Measurements from ENCODE around the gene EFCAB11. TPM values are rescaled to one million over a fixed set of nuclear protein-coding genes. Genes with fewer than 3 reads are reported as not detected.

EFCAB11 gene
- total and polyA plus RNA-seq, 2 donors (not counting 1 experiment from before 2014, with no cell fraction given), result 2.6 to 4.0 TPM

DNA sequence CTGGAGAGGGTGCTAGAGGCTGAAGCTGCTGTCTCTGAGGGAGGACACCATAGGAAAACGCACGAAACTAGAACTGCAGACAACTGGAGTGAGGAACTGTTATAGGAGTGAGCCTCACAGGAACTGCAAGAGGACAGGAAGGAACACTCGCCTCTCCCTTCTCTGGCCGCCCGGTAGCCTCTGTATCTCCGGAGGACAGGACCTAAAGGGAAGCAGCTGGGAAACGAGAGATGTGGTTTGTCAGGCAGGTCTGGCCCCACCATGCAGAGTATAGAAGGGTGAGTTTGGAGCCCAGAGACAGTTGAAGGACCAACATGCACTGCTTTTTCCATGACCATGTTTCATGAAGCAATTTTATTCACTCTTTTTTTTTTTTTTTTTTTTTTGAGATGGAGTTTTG, 127.3 kb downstream of the EFCAB11 start:
- Histone ChIP-seq H3K9ac (ENCODE audit: insufficient read depth, low read length) (no peak overlapping the region), H3K36me3 (ENCODE audit: control insufficient read depth, insufficient read depth, low read length) (no peaks in the 10 kb centered on the region), H3K4me3 (replicated peaks in 1 of 4; ENCODE audit: control extremely low read depth in 1 of 4, insufficient read depth in 1 of 4, low read depth in 3 of 4, low read length in 4 of 4) (no peak overlapping the region), H3K4me2 (ENCODE audit: extremely low read depth, insufficient read depth, low read length) (no peak overlapping the region), H3K9me3 (ENCODE audit: control insufficient read depth, insufficient read depth, low read depth, low read length) (no peaks in the 10 kb centered on the region), H4K20me1 (ENCODE audit: control insufficient read depth, extremely low read depth, insufficient read depth, low read length) (no peaks in the 10 kb centered on the region), H3K27me3 (ENCODE audit: control insufficient read depth, insufficient read depth, low read length) (no peaks in the 10 kb centered on the region), H3K79me2 (ENCODE audit: control insufficient read depth, insufficient read depth, low read length) (no peaks in the 10 kb centered on the region), H2AFZ (ENCODE audit: low read length) (no peak overlapping the region), H3K4me1 (ENCODE audit: control insufficient read depth, extremely low read depth, insufficient read depth, low read length) (no peaks in the 10 kb centered on the region), H3K27ac (ENCODE audit: insufficient read depth, low read length) (no peak overlapping the region)
- no peak for DNase-seq (ENCODE audit: low read depth in 2 of 2)
- TF ChIP-seq, protein P1, sequence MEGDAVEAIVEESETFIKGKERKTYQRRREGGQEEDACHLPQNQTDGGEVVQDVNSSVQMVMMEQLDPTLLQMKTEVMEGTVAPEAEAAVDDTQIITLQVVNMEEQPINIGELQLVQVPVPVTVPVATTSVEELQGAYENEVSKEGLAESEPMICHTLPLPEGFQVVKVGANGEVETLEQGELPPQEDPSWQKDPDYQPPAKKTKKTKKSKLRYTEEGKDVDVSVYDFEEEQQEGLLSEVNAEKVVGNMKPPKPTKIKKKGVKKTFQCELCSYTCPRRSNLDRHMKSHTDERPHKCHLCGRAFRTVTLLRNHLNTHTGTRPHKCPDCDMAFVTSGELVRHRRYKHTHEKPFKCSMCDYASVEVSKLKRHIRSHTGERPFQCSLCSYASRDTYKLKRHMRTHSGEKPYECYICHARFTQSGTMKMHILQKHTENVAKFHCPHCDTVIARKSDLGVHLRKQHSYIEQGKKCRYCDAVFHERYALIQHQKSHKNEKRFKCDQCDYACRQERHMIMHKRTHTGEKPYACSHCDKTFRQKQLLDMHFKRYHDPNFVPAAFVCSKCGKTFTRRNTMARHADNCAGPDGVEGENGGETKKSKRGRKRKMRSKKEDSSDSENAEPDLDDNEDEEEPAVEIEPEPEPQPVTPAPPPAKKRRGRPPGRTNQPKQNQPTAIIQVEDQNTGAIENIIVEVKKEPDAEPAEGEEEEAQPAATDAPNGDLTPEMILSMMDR (conservative IDR thresholded peaks at IDR 0.05 in 1 of 2, IDR thresholded peaks at IDR 0.05 in 1 of 2; ENCODE audit: low read depth in 1 of 2, low read length in 2 of 2), result no peak
- TF ChIP-seq EZH2 (IDR thresholded peaks at IDR 0.05; ENCODE audit: low read length, missing control alignments), result no peak

DNA sequence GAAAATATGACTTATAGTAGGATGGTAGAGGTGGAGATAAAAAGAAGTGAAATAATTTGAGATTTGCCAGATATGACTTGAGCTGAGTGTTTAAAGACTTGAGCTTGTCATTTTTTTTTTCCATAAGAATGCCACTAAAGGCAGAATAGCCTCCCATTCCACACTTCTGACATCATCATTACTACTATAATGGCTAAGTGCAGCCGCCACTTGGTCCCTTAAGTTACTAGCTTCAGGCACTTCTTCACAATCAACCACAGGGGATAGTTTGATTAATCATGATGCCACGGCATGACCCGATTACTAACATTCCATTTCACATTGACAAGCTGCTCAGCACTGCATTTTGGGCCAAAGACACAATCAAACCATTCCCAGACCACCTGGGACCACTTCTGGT, 127.9 kb downstream of the EFCAB11 start:
- no peak overlapping the region for H3K4me3 ChIP-seq (replicated peaks in 1 of 4; ENCODE audit: control extremely low read depth in 1 of 4, insufficient read depth in 1 of 4, low read depth in 3 of 4, low read length in 4 of 4)
- H2AFZ ChIP-seq (ENCODE audit: low read length), result no peak overlapping the region
- H3K79me2 ChIP-seq (ENCODE audit: control insufficient read depth, insufficient read depth, low read length), result no peaks in the 10 kb centered on the region
- H3K4me1 ChIP-seq (ENCODE audit: control insufficient read depth, extremely low read depth, insufficient read depth, low read length), result no peaks in the 10 kb centered on the region
- no peaks in the 10 kb centered on the region for H3K9me3 ChIP-seq (ENCODE audit: control insufficient read depth, insufficient read depth, low read depth, low read length)
- no peak overlapping the region for H3K27ac ChIP-seq (ENCODE audit: insufficient read depth, low read length)
- H3K27me3 ChIP-seq (ENCODE audit: control insufficient read depth, insufficient read depth, low read length), result no peaks in the 10 kb centered on the region
- H3K4me2 ChIP-seq (ENCODE audit: extremely low read depth, insufficient read depth, low read length), result no peak overlapping the region
- TF ChIP-seq, protein P1 (conservative IDR thresholded peaks at IDR 0.05 in 1 of 2, IDR thresholded peaks at IDR 0.05 in 1 of 2; ENCODE audit: low read depth in 1 of 2, low read length in 2 of 2), result no peak
- no peak for TF ChIP-seq EZH2 (IDR thresholded peaks at IDR 0.05; ENCODE audit: low read length, missing control alignments)
- no peaks in the 10 kb centered on the region for H4K20me1 ChIP-seq (ENCODE audit: control insufficient read depth, extremely low read depth, insufficient read depth, low read length)
- DNase-seq (ENCODE audit: low read depth in 2 of 2), result peak in 1 of 2 donors; percentile 66
- no peak overlapping the region for H3K9ac ChIP-seq (ENCODE audit: insufficient read depth, low read length)
- no peaks in the 10 kb centered on the region for H3K36me3 ChIP-seq (ENCODE audit: control insufficient read depth, insufficient read depth, low read length)

DNA sequence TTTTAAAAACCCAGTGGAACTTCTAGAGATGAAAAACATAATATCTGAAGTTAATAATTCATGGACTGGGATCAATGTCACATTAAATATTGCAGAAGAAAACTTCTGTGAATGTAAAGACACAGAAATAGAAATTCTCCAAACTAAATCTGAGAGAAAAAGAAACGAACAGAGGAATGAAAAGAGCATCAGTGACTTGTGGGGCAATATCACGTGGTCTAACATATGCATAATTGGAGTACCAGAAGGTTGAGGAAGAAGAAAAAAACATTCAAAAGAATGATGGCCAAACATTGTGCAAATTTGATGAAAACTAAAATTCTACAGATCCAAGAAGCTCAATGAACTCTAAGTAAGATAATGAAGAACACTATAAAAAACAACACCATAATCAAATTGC, 130.8 kb downstream of the EFCAB11 start:
- no peak overlapping the region for H3K27ac ChIP-seq (ENCODE audit: insufficient read depth, low read length)
- H4K20me1 ChIP-seq (ENCODE audit: control insufficient read depth, extremely low read depth, insufficient read depth, low read length), result no peaks in the 10 kb centered on the region
- H3K9me3 ChIP-seq (ENCODE audit: control insufficient read depth, insufficient read depth, low read depth, low read length), result no peaks in the 10 kb centered on the region
- H3K9ac ChIP-seq (ENCODE audit: insufficient read depth, low read length), result no peak overlapping the region
- peak in 1 of 2 donors; percentile 29 for DNase-seq (ENCODE audit: low read depth in 2 of 2)
- no peaks in the 10 kb centered on the region for H3K79me2 ChIP-seq (ENCODE audit: control insufficient read depth, insufficient read depth, low read length)
- H3K27me3 ChIP-seq (ENCODE audit: control insufficient read depth, insufficient read depth, low read length), result no peaks in the 10 kb centered on the region
- TF ChIP-seq, protein P1 (conservative IDR thresholded peaks at IDR 0.05 in 1 of 2, IDR thresholded peaks at IDR 0.05 in 1 of 2; ENCODE audit: low read depth in 1 of 2, low read length in 2 of 2), result no peak
- no peak for TF ChIP-seq EZH2 (IDR thresholded peaks at IDR 0.05; ENCODE audit: low read length, missing control alignments)
- H3K4me3 ChIP-seq (replicated peaks in 1 of 4; ENCODE audit: control extremely low read depth in 1 of 4, insufficient read depth in 1 of 4, low read depth in 3 of 4, low read length in 4 of 4), result no peak overlapping the region
- H3K36me3 ChIP-seq (ENCODE audit: control insufficient read depth, insufficient read depth, low read length), result no peaks in the 10 kb centered on the region
- H3K4me2 ChIP-seq (ENCODE audit: extremely low read depth, insufficient read depth, low read length), result no peak overlapping the region
- no peaks in the 10 kb centered on the region for H3K4me1 ChIP-seq (ENCODE audit: control insufficient read depth, extremely low read depth, insufficient read depth, low read length)
- H2AFZ ChIP-seq (ENCODE audit: low read length), result no peak overlapping the region

Measured in fibroblast of lung (primary cell).